Choroid plexus epithelial cell (primary cell): ENCODE measurements around the gene MSMB.
"Not testable (repeated sequence)": the region's sequence is repeated elsewhere in the genome, so short reads cannot be mapped to it uniquely, and the experiment has no call there.

Experiments
- DNase-seq: peaks from one replicate; pipeline ENCODE4 v3.0.0-alpha.2; 2010; ENCODE audit warnings: low read depth
- H3K4me3 ChIP-seq: 2 replicates; pipeline ENCODE4 v1.5.1; 2011; ENCODE audit warnings: low read depth, mild to moderate bottlenecking, control low read depth, low read length, moderate library complexity
- TF ChIP-seq, protein P1 (sequence below): conservative IDR thresholded peaks from 2 replicates; pipeline ENCODE4 v1.5.1; 2011; ENCODE audit warnings: low read depth, mild to moderate bottlenecking, control low read depth, inconsistent platforms, low read length, moderate library complexity

The MSMB gene

GRCh38 chr10:45997557-45997956, 48.5 kb downstream of the MSMB start:
- TF ChIP-seq, protein P1, sequence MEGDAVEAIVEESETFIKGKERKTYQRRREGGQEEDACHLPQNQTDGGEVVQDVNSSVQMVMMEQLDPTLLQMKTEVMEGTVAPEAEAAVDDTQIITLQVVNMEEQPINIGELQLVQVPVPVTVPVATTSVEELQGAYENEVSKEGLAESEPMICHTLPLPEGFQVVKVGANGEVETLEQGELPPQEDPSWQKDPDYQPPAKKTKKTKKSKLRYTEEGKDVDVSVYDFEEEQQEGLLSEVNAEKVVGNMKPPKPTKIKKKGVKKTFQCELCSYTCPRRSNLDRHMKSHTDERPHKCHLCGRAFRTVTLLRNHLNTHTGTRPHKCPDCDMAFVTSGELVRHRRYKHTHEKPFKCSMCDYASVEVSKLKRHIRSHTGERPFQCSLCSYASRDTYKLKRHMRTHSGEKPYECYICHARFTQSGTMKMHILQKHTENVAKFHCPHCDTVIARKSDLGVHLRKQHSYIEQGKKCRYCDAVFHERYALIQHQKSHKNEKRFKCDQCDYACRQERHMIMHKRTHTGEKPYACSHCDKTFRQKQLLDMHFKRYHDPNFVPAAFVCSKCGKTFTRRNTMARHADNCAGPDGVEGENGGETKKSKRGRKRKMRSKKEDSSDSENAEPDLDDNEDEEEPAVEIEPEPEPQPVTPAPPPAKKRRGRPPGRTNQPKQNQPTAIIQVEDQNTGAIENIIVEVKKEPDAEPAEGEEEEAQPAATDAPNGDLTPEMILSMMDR: no peak
- no peak for DNase-seq
- no peak overlapping the region for H3K4me3 ChIP-seq

DNA sequence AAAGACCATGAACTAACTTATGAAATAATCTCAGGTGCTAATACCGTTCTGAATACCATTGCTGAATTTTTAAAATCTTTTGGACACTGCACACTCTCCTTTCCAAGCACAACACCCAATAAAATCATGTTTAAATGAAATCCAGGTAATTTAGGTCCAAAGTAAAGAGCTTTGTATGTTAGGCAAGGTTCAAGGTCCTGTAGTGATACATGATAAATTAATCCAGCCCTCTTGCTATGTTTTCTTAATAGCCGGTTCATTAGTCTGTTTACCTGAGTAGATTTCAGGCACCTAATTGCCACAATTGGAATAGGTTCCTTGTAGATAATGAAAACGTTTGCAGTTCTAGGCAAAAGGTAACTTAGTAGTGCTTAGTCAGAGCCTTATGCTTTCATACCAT, 60.5 kb downstream of the MSMB start:
- not testable (repeated sequence) for H3K4me3 ChIP-seq, DNase-seq

DNA sequence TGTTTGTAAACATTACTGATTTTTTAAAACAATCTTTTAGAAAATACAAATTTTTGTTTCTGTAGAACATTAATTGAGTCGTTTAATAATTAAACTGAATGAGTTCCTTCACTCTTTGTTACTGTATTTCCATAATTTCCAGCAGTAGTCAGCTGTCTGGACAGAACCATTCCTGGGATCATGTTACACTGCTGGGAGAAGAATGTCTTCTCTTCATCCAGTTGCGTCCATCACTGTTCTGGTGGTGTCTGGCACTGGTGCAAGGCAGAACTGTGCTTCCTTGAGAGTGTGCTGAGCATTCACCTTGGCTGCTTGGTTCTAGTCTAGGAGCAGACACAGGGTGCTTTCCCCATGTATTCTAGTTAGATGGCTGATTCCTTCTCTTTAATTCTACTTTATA, 61.6 kb downstream of the MSMB start:
- not testable (repeated sequence) for H3K4me3 ChIP-seq
- DNase-seq: peak; percentile 62

- DNase-seq: peak; percentile 84
- not testable (repeated sequence) for H3K4me3 ChIP-seq
- TF ChIP-seq, protein P1: peak; percentile 48
Measured at GRCh38 chr10:45983538-45984186, 62.4 kb downstream of the MSMB start.
